ENCODE measurements around the gene WLS. TPM values are rescaled to one million over a fixed set of nuclear protein-coding genes. Genes with fewer than 3 reads are reported as not detected.

WLS gene
- total RNA-seq, 2 donors from 2014 or later, result 92.2 to 92.8 TPM

Small RNAs within 50 kb of the gene (microRNA-seq; reads per million reads assigned to microRNA genes)
- gene MIR1262, result 0.82 to 1.0 reads per million in 2 donors

Other genes with a start within 250 kb of the WLS start
- 10 to 100 TPM in 1 of 2 donors, 1 to 10 TPM in 1; 1.4 to 12.3 TPM for gene DIRAS3, start 181.9 kb downstream of the WLS start, total RNA-seq
- gene RPE65, start 217.4 kb upstream of the WLS start, total RNA-seq, result not detected